ENCODE measurements around the gene LYRM4. TPM values are rescaled to one million over a fixed set of nuclear protein-coding genes. Genes with fewer than 3 reads are reported as not detected.

The LYRM4 gene
- total and polyA plus RNA-seq, 2 donors (not counting 1 experiment from before 2014, with no cell fraction given), result 14.5 to 31.9 TPM

DNA sequence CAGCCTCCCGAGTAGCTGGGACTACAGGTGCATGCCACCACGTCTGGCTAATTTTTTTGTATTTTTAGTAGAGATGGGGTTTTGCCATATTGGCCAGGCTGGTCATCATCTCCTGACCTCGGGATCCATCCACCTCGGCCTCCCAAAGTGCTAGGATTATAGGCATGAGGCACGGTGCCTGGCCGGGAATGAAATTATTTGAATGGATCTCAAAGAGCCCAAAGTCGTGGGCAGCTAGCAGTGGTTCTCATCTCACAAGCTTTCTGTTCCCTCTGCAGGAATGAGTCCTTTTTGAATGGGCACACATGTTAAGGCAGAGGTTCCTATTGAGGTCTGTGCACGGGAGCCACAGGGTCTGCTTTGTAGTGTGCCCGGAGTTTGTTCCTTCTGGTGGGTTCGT lies 140.7 kb downstream of the LYRM4 start:
- Histone ChIP-seq H3K27ac (ENCODE audit: insufficient read depth, low read length) (no peak overlapping the region), H3K4me2 (ENCODE audit: extremely low read depth, insufficient read depth, low read length) (no peak overlapping the region), H3K4me1 (ENCODE audit: control insufficient read depth, extremely low read depth, insufficient read depth, low read length) (peaks cover 2% of the 10 kb centered on the region), H3K27me3 (ENCODE audit: control insufficient read depth, insufficient read depth, low read length) (no peaks in the 10 kb centered on the region), H3K9me3 (ENCODE audit: control insufficient read depth, insufficient read depth, low read depth, low read length) (no peaks in the 10 kb centered on the region), H3K36me3 (ENCODE audit: control insufficient read depth, insufficient read depth, low read length) (no peaks in the 10 kb centered on the region), H3K9ac (ENCODE audit: insufficient read depth, low read length) (no peak overlapping the region), H4K20me1 (ENCODE audit: control insufficient read depth, extremely low read depth, insufficient read depth, low read length) (no peaks in the 10 kb centered on the region), H3K79me2 (ENCODE audit: control insufficient read depth, insufficient read depth, low read length) (no peaks in the 10 kb centered on the region), H2AFZ (ENCODE audit: low read length) (no peak overlapping the region), H3K4me3 (replicated peaks in 1 of 4; ENCODE audit: control extremely low read depth in 1 of 4, insufficient read depth in 1 of 4, low read depth in 3 of 4, low read length in 4 of 4) (no peak overlapping the region)
- DNase-seq (ENCODE audit: low read depth in 2 of 2), result no peak
- no peak for TF ChIP-seq EZH2 (IDR thresholded peaks at IDR 0.05; ENCODE audit: low read length, missing control alignments)
- TF ChIP-seq, protein P1, sequence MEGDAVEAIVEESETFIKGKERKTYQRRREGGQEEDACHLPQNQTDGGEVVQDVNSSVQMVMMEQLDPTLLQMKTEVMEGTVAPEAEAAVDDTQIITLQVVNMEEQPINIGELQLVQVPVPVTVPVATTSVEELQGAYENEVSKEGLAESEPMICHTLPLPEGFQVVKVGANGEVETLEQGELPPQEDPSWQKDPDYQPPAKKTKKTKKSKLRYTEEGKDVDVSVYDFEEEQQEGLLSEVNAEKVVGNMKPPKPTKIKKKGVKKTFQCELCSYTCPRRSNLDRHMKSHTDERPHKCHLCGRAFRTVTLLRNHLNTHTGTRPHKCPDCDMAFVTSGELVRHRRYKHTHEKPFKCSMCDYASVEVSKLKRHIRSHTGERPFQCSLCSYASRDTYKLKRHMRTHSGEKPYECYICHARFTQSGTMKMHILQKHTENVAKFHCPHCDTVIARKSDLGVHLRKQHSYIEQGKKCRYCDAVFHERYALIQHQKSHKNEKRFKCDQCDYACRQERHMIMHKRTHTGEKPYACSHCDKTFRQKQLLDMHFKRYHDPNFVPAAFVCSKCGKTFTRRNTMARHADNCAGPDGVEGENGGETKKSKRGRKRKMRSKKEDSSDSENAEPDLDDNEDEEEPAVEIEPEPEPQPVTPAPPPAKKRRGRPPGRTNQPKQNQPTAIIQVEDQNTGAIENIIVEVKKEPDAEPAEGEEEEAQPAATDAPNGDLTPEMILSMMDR (conservative IDR thresholded peaks at IDR 0.05 in 1 of 2, IDR thresholded peaks at IDR 0.05 in 1 of 2; ENCODE audit: low read depth in 1 of 2, low read length in 2 of 2), result no peak

DNA sequence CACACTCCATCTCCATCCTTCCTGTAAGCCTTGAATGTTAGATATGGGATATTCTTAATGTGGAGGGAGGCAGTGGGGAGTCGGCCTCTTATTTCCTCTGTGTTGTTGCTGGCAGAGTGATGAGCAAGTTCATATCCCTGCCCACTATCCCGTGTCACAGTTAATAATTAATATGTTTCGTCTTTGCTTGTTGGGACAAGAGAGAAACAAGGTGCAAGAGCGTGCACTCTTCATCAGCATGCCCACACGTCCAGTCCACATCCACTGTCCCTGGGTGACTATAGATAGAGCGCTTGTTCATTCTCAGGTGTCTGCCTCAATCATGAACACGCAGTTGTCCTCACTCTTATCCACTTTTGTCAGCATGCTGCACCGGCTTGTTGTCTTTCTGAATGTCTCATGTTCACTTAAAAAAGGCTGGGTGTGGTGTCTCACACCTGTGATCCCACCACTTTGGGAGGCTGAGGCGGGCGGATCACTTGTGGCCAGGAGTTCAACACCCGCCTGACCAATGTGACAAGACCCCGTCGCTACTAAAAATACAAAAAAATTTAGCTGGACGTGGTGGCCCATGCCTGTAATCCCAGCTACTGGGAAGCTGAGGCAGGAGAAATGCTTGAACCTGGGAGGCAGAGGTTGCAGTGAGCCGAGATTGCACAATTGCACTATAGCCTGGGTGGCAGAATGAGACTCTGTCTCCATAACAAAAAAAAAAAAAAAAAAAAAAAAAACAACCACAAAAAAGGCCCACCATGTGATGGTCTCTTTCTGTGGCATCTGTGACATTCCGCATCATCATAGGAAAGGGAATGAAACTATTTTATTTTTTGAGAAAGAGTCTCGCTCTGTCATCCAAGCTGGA lies 141.4 kb downstream of the LYRM4 start:
- Histone ChIP-seq H3K79me2 (ENCODE audit: control insufficient read depth, insufficient read depth, low read length) (no peaks in the 10 kb centered on the region), H3K4me3 (replicated peaks in 1 of 4; ENCODE audit: control extremely low read depth in 1 of 4, insufficient read depth in 1 of 4, low read depth in 3 of 4, low read length in 4 of 4) (no peak overlapping the region), H3K4me2 (ENCODE audit: extremely low read depth, insufficient read depth, low read length) (no peak overlapping the region), H3K9me3 (ENCODE audit: control insufficient read depth, insufficient read depth, low read depth, low read length) (no peaks in the 10 kb centered on the region), H3K27ac (ENCODE audit: insufficient read depth, low read length) (no peak overlapping the region), H3K4me1 (ENCODE audit: control insufficient read depth, extremely low read depth, insufficient read depth, low read length) (peaks cover 2% of the 10 kb centered on the region), H3K27me3 (ENCODE audit: control insufficient read depth, insufficient read depth, low read length) (no peaks in the 10 kb centered on the region), H2AFZ (ENCODE audit: low read length) (no peak overlapping the region), H3K9ac (ENCODE audit: insufficient read depth, low read length) (no peak overlapping the region), H4K20me1 (ENCODE audit: control insufficient read depth, extremely low read depth, insufficient read depth, low read length) (no peaks in the 10 kb centered on the region), H3K36me3 (ENCODE audit: control insufficient read depth, insufficient read depth, low read length) (no peaks in the 10 kb centered on the region)
- no peak for TF ChIP-seq EZH2 (IDR thresholded peaks at IDR 0.05; ENCODE audit: low read length, missing control alignments)
- TF ChIP-seq, protein P1 (conservative IDR thresholded peaks at IDR 0.05 in 1 of 2, IDR thresholded peaks at IDR 0.05 in 1 of 2; ENCODE audit: low read depth in 1 of 2, low read length in 2 of 2), result no peak
- no peak for DNase-seq (ENCODE audit: low read depth in 2 of 2)

DNA sequence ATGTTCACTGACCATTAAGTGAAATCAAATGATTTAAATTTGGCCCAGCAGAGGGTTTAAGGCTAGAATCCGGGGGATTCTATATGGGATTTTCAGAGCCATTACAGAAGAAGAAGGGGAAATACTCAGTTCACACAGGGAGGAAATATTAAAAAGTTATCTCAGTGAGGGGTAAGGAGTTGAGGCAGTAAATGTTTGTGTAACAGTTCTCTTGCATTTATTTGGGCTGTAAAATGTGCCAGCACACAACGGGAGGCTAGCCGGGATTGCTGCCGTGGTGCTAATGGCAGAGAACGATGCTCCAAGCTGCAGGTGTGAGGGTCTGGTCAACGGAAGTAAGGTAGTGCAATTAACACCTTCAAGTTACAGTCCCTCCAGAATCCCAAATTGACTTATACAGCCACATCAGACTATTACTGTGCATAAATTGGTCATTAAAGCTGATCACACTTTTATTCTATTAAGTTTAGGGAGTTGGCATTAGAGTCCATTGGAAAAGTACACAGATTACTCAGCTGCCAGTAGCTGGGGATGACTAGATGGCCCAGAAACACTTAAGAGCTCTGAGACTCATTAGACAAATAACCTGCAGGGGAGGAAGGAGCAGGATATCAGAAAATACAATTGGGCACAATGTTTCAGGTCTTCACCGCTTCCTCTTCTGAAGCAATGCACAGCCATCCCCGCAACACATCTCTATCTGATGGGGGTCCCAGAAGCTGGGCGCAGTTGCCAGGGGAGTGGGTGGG lies 144.3 kb downstream of the LYRM4 start:
- H3K27ac ChIP-seq (ENCODE audit: insufficient read depth, low read length), result no peak overlapping the region
- no peaks in the 10 kb centered on the region for H3K36me3 ChIP-seq (ENCODE audit: control insufficient read depth, insufficient read depth, low read length)
- DNase-seq (ENCODE audit: low read depth in 2 of 2), result no peak
- no peaks in the 10 kb centered on the region for H3K9me3 ChIP-seq (ENCODE audit: control insufficient read depth, insufficient read depth, low read depth, low read length)
- H2AFZ ChIP-seq (ENCODE audit: low read length), result no peak overlapping the region
- no peaks in the 10 kb centered on the region for H4K20me1 ChIP-seq (ENCODE audit: control insufficient read depth, extremely low read depth, insufficient read depth, low read length)
- no peaks in the 10 kb centered on the region for H3K79me2 ChIP-seq (ENCODE audit: control insufficient read depth, insufficient read depth, low read length)
- no peaks in the 10 kb centered on the region for H3K27me3 ChIP-seq (ENCODE audit: control insufficient read depth, insufficient read depth, low read length)
- TF ChIP-seq EZH2 (IDR thresholded peaks at IDR 0.05; ENCODE audit: low read length, missing control alignments), result no peak
- TF ChIP-seq, protein P1 (conservative IDR thresholded peaks at IDR 0.05 in 1 of 2, IDR thresholded peaks at IDR 0.05 in 1 of 2; ENCODE audit: low read depth in 1 of 2, low read length in 2 of 2), result no peak
- no peak overlapping the region for H3K9ac ChIP-seq (ENCODE audit: insufficient read depth, low read length)
- no peak overlapping the region for H3K4me2 ChIP-seq (ENCODE audit: extremely low read depth, insufficient read depth, low read length)
- no peaks in the 10 kb centered on the region for H3K4me1 ChIP-seq (ENCODE audit: control insufficient read depth, extremely low read depth, insufficient read depth, low read length)
- H3K4me3 ChIP-seq (replicated peaks in 1 of 4; ENCODE audit: control extremely low read depth in 1 of 4, insufficient read depth in 1 of 4, low read depth in 3 of 4, low read length in 4 of 4), result no peak overlapping the region
